ENCODE measurements around the gene FGF23. TPM values are rescaled to one million over a fixed set of nuclear protein-coding genes. Genes with fewer than 3 reads are reported as not detected.

The FGF23 gene
- total RNA-seq, result not detected

DNA sequence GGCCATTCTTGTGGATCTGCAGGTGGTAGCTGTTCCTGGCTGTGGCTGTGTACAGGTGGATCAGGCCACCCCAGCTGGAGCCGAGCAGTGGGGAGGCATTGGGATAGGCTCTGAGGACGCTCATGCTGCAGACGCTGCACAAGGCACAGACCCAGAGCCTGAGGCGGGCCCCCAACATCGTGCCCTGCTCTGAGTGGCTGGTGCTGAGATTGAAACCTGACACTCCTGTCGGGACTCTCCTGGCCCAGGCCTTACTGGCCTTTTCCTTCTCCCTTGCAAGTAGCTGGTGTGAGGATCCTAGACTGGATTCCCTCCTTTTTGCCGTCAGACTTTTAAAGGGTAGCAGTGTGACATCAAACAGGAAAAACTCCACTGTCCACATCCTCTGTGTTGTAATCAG, at the start of gene FGF23:
TSS of gene FGF23 (minus strand) at position 308 of the 400 bp plus-strand sequence. CDS start at position 178, 130 bp downstream.

GRCh38 chr12:4320853-4321701, 58.4 kb downstream of the FGF23 start, which contains the start of gene TIGAR:
Gene TIGAR, plus strand, starts transcription at chr12:4321213. Its CDS starts 59 bp downstream, at chr12:4321272.

Other genes with a start within 250 kb of the FGF23 start
- 100 to 1,000 TPM; 345 to 360 TPM for gene CCND2, start 106.0 kb downstream of the FGF23 start, total RNA-seq
- gene TIGAR, start 58.5 kb downstream of the FGF23 start, total RNA-seq, result 10 to 100 TPM; 14.8 to 16.8 TPM
- gene FGF6, start 66.1 kb upstream of the FGF23 start, total RNA-seq, result not detected
- gene RAD51AP1, start 159.2 kb upstream of the FGF23 start, total RNA-seq, result 10 to 100 TPM; 30.3 to 35.5 TPM
- 10 to 100 TPM; 28.0 to 30.1 TPM for gene DYRK4, start 182.5 kb upstream of the FGF23 start, total RNA-seq

All from activated naive CD4-positive, alpha-beta T cell treated with anti-CD3 and anti-CD28 coated beads, Interleukin-2, amount 10 ng/mL, durations not matched to agents 5 hours and 36 hours (primary cell).